AML-193 (cell line): ENCODE data around the gene CAPZB.

ENCODE experiments used
- DNase-seq, 2 experiments: peaks; one replicate each; lab custom pipeline; 2025; lab: John Stamatoyannopoulos, UW

The CAPZB gene

DNA sequence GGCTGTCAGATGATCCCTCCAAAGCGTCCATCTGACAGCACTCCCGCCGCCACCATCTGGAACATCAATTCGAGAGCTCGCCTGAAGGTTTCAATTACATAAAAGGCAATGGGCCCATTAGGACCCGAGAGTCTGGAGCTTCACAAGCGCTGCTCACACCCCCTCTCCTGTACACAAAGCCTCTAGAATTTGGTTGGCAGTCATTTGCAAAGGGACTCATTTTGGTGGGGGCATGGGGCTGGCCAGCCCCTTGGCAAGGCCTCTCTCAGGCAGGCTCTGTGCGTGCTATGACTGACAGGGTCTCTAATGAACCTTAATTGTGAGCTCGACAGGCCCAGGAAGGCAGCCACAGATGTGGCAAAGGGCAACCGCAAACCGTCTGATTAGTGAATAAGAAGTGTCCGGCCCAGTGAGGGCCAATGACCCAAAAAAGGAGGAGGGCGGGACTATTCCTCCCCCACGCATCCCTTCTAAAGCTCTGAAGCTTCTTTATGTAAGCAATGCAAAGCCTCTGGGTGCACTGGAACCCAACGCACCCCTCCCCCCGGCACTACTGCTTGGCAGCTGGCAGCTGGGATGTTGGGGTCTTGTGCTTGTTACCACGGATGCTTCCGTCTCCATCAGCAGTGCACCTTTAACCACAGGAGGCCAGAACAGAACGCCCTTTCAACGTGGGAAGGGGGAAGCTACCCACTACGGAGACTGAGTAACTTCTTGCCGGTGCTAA is 79.4 kb downstream of the CAPZB start:
- no peak for DNase-seq

DNA sequence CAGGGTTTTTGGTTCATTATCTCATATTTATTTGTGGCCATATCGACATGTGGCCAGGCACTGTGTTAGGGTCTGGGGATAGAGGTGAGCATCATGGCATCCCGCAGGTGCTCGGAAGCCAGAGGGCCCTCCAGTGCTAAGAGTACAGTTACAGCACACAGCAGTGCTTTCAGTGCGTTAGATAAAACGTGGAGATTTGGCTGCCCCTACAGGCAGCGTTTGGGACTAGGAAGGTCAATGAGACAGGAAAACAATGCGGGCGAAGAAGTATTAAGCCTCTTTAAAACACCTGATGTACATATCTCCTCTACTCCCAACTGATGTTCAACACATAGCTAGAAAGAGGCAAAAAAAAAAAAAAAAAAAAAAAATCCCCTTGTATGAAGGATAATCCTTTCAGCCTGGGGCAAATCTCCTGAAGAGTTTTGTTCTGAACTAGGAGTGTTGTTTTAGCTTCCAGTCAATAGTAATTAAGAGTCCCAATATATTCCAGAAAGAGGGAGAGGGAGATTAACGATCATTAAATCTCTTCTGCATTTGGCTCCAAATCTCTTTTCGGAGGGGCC is 80.1 kb downstream of the CAPZB start:
- no peak for DNase-seq

DNA sequence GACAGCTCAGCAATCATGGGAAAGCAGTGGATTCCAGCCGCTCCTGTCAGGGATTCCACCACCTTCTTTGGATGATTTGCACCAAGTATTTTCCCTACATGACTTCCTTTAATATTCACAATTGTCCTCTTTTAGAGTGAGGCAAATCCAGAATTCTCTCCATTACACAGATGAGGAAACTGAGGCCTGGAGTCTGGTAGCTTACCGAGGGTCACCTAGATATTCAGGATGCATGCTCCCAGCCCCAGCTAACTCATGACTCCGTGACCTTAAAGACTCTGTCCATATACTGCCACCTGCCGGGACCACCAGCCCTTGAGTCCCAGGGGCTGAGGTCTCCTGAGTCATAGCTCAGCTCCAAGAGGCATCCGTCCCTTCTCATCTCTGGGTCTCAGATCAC is 80.6 kb downstream of the CAPZB start:
- DNase-seq = no peak

DNA sequence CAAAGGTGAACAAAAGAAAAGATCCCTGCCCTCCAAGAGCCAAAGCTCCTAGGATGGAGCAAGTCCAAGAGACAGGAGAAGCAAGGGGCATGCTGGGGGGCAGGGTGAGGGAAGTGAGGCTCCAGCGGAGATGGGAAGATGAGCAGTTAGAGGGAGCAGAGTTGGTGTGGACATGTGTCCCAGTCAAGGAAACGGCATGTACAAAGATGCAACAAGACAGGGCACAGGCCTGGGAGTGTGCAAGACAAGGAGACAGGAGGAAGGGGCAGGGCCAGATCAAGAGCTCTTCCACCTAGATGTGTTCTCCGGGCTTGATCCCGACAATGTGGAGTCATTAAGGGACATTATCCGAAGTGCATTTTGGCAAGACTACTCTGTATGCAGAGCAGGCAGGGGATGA is 82.1 kb downstream of the CAPZB start:
- DNase-seq = no peak

DNA sequence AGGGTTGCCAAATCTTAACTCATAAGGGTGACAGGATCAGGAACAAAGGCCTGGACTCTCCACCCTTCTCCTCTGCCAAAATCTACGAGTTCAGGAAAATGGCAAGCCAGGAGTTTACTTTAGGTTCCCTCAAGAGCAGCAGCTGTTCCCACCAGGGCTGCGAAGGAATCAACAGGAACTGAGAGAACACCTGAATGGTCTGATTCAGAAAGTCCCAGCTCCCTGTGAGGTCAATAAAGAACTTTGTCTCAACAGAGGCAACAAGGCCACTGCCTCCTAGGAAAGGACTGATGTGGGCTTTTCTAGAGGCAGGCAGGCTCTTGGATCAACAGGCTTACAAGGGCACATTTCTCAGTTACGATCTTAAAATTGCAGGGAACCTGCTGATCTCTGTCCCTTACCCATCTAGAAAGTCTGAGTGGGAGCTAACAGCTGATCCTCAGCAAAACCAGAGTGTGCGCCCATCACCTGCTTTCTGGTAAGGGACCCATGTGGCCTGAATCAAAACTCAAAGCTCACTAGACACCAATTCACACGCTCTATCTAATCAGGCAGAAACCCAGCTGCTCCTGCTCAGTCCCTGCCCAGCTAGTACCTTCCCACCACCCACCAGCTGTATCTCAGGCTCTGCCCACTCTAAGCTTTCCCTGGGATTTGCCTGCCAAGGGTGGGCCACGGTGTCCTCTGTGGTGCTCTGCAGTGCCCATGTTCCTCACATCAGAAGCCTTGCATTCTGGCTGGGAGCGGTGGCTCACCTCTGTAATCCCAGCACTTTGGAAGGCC is 83.1 kb downstream of the CAPZB start:
- DNase-seq = no peak

DNA sequence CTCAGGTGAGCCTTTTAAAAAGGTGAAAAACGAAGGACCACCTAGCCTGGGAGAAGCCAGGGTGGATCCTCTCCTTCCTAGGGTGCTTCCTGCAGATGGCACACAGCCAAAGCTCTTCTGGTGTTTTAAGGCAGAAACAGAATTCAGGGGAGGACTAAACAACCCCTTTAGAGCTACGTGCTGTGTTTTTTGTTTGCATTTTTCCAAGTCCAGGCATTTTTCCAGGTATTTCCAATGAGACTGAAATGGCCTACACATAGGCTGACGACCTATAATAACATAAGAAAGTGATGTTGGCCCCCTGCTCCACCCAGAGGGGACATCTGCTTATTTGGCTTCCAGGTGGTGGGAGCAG is 83.8 kb downstream of the CAPZB start:
- DNase-seq = no peak

DNA sequence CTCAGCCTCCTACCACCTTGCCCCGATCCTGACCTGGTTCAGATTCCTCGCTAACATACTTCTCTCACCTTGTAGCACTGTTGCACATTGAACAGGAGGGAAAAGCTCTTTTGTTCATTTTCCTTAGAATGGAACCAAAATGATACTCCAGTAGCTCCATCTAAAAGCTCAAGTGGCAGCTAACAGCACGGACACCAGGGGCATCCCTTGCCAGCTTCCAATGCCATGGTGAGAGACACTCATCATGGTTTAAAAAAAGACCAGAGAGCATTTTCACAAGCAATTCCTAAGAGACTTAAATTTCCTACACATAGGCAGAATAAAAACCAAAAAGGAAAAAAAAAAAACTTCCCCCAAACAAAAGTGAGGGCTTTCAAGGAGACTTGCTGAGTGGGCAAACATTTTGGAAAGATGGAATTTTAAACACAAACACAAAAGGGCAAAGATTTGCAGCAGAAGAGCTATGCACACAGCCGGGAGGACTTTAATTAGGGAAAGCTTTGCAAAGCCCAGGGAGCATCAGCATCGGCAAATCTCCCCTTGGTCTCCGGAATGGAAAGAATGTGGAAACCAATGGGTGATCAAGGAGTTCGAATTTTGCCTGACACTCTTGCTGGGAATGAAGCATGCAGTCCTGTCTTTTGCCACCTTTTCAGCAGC is 84.3 kb downstream of the CAPZB start:
- no peak for DNase-seq

DNA sequence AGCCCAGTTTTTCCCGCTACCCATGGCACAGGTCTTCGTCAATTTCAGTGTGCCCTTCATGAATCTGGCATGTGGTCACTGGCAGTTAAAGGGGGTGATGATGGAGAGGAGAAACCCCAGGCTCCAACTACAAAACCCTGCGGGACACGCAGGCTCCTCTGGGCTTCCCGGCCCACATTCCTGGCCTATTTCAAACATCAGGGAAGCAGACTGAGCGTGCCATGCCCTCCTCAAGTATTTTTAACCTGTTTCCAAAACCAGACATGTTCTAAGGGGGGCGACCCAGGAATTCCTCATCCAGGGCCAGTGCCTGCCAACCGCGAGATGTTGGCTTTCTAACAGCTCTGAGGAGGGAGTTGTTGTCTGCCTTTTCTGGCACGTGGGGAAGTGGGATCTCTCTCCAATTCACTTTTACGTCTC is 85.1 kb downstream of the CAPZB start:
- DNase-seq = no peak

DNA sequence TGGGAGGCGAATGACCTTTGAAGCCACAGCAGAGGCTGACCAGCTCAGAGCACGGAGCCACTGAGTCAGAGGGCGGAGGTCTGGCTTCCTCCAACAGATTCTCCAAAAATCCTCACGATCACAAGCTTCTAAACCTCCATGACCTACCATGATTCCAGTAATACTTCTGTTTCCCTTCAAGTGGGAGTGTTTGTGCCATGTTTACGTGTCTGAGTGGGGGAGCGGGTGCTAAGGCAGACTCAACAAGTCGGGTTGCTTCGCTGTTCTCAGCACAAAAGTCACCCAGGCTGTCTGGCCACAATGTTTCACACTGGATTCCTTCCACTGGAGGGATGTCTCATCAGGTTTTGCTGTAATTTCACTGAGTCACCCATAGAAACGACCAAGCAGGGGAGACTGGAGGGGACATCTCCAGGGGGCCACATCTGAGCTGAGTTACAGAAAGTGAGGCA is 87.0 kb downstream of the CAPZB start:
- DNase-seq = no peak

DNA sequence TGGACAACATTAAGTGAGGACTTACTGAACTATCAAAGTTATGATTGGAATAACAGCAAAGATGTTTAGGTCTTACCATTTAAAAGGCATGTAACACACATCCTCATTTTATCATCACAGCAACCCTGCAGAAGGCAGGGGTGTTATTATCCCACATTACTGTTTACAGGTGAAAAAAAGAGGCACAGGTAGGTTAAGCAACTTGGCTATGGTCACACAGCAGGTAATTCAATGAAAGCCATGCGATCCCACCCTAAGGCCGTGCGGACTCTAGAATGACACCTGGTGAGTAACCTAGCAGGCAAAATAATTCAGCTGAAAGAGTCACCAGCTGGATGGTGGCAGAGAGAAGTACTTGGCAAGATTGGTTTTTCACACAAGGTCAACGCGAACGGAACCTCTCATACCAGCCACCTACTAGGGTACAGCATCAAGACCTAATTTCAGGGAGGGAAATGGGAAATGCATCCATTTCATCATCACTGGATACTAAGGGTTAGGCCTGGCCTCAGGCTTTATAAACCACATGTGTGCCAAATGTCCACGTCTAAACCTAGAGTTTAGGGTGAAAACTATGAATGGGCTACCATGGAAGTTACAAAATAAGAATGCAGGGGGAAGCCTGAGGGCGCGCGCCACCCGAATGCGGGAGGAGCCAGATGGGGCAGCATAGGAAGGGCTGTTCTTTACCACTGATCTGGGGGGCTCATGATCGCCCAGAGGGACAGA is 88.0 kb downstream of the CAPZB start:
- no peak for DNase-seq

DNA sequence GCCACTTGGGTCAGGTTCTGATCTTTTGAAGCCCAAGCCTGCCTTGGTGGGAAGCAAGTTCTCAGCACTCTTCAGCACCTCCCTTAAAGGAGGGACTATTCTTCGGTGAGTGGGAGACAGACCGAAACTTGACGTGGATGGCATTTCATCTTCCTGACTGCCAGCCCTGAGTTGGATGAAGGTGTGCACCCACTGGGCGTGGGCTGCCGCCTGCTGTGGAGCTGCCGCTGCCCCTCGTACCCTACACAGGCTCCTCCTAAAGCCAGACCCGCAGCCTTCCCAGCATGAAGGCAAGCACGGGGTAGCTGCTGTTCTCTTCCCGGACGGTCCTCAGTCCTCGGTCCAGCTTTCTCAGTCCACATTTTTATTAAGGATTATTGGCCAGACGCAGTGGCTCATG is 89.1 kb downstream of the CAPZB start:
- DNase-seq = no peak

DNA sequence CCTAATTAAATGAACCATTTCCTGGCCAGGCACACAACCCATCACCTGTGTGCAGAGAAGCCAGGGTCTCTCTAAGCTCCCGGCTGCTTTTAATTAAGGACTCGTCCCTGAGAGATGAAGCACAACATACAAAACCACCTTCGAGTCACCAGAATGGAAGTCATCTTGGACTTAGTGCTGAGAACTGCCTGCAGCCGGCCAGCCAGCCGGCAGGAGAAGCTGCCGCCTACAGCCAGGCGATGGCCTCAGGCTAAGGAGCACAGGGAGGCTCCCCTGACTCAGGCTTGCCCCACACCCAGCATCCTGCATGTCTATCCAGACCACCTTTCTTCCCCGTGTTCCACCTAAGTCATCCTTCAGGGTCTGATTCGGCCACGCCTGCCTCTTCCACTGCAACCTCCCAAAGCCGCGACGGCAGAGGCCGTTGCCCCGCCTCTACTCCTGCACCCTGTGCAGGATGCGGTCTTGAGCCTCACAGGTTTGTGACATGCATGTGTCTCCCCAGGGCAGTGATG is 89.6 kb downstream of the CAPZB start:
- DNase-seq = no peak

DNA sequence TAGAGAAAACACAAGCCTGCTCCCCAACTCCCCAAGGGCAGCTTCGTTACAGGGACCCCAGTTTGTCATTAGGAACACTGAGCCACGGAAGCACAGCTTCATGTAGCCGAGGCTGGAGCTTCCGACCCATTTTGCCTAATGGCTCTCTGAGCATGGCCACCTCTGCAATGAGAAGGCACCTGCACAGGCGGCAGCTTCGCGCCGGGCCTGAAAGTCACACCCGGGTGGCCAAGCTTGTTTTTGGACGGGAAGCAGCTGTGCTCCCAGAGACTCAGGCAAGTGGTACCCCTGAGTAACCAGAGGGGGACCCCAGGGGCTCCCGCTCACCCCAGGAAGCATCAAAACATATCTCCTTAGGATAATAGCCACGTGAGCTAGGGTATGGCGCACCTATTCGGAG is 92.3 kb downstream of the CAPZB start:
- no peak for DNase-seq

DNA sequence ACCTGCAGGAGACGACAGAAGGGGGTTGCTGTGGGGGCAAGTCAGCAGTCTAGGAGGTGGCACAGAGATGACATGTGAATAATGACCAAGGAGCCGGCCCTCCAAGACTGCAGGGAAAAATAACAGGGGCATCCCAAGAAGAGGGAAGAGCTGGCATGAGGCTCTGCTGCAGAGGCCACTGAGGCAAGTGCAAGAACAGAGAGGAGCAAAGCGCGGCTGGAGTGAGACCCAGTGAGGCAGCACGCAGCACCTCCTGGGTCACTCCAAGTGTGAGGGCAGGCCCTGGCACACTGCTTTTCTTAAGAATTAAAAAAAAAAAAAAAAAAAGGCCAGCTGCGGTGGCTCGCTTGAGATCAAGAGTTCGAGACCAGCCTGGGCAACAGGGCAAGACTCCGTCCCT is 93.1 kb downstream of the CAPZB start:
- no peak for DNase-seq

DNA sequence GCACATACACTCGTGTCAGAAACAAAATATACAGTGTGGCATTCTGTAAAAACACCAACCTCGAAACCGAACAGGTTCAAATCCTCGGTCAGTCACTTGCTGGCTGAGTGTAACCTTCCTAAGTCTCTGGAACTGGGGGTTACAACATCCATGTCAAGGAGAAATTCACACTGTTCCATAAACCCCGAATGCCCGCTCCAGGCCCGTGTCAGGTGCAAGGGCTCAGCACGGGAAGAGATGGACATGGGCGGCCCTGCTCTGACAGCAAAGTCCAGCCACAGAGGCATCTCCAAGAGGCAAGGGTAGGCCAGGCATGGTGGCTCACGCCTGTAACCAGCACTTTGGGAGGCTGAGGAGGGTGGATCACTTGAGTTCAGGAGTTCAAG is 93.8 kb downstream of the CAPZB start:
- DNase-seq = no peak

DNA sequence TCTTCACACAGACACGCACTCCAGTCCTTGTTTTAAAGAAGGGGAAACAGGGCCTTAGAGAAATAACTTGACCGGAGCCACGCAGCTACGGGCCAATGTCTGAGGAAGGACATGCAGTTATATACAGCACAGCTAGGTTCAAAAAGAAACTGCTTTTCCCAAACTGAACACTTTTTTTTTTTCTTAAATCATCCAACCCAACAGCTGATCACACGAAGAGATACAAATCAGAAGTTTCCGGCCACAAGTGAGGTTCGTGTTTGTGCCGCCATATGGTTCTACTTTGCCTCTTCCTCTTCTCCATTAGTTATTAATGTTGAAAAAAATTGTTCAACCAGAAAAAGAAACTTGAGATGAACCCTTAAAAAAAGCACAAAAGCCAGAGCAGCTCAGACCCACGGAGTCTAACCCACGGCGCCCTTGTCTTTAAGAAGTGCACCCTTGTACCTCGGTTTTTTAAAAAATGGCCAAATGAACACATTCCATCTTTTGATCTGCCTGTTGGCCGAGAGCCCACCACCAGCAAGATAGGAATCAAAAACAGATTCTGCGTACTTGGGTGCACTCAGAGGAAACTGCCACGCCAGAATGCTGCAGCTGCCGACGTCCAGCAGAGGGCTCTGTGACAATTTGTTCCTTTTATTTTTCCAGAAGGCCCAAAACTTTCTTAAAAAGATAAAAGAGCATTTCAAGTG is 94.3 kb downstream of the CAPZB start:
- DNase-seq = peak; percentile 42 to 61

DNA sequence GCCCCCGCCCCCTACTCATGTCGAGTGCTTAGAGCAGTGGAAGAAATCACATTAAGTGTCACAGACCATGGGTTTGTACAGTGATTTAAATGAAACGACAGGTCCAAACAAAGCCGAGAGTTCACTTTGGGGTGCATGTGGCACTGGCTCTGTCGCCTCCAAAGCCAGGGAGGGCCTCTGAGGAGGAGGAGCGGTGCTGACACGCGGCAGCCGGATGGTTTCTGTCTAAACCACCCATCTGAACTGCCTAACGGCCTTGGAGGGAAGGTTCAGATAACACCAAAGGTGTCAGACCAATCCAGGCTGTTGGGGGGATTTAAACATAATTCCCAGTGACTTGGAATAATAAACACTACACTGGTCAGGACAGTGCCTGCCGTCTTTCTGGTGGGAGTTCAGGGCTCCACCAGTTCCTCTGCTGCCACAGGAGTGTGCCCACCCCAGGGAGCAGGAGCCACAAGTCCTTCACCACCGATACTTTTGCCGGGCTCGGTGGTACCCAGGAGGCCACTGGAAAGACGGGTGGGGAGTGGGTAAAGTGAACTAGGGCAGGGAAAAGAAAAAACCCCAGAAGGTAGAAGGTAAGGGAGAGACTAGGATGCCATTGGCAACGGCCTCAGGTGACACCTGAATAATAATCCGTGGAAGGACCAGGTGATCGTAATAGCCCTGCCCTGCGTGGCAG is 95.0 kb downstream of the CAPZB start:
- no peak for DNase-seq

DNA sequence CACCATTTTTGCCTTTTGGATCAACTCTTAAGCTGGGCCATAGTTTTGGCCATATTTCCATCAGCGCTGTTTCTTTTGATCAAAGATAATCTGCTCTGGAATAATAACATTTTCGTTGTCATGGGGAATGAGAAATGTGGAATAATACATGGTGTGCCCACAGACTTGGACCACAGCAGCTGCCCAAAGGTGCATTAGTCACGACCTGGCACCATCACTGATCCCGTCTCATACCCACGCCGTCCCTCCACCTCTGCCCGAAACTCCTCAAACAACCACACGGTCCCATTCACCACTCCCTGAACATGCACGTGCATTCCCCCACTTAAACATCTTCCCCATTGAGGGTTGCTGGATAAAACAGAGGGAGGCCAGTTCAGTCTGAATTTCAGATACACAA is 96.4 kb downstream of the CAPZB start:
- no peak for DNase-seq

DNA sequence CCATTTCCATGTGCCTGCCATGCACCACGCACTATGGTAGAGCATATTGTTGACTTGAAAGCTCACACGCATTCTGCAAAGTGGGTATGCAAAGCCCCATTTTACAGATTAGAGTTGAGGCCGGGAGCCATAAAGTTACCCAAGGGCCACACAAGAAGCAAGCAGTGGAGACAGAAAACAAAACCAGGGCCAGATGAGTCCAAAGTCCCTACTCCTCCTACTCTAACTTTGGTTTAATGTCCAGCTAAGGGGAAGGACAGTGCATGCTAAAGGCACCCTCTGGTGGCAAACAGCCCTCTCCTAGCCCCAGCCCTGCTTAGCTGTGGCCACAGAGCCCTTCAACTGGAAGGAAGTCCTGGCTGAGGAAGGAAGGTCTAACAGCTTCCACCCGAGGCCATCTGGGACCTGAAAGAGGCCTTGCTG is 98.3 kb downstream of the CAPZB start:
- DNase-seq = no peak

DNA sequence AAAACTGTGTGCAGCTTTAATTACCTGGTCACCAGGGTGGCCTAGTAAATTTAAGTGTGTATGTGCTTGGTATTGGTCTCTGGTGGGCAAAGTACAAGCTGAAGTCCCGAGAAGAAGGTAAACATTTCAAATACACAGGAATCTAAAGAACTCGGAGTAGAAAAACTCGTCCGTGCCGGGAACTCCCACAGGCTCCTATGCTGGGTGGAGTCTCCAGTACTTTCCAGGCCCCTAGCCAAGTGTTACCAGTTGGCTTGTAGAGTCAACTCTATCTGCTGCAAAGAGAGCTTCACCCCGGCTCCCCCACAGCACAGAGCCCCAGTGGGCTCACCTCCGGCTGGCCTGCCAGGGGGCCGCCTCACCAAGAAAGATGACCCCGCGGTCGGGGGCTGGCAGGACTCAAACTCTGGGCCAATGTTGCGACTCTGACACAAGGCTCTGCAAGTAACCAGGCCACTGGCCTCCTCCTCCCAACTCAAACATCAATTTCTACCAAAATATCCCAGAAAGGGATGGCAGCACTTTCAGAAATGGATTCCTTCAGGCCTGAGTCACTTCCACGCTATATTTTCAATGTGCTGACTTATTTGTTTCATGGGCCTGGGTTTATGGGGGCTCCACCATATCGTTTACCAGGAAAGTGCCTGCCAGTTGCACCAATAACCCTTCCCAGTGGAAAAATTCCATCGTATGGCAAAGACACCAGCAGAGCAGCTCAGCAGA is 99.3 kb downstream of the CAPZB start:
- DNase-seq = no peak
